ENCODE results near the gene GMDS.

DNA sequence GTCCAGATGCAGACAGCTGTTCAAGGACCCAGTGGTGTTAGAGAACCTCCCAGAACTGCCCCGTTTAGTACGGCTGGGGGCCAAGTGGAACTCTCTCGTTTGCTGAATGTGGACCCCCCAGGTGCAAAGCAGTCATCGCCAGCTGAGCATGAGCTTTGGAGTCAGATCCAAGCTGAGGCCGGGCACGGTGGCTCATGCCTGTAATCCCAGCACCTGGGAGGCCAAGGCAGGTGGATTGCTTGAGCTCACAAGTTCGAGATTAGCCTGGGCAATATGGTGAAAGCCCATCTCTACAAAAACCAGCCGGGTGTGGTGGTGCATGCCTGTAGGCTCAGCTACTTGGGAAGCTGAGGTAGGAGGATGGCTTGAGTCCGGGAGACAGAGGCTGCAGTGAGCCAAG is 606.0 kb downstream of the GMDS start:
- TF ChIP-seq, protein P1, sequence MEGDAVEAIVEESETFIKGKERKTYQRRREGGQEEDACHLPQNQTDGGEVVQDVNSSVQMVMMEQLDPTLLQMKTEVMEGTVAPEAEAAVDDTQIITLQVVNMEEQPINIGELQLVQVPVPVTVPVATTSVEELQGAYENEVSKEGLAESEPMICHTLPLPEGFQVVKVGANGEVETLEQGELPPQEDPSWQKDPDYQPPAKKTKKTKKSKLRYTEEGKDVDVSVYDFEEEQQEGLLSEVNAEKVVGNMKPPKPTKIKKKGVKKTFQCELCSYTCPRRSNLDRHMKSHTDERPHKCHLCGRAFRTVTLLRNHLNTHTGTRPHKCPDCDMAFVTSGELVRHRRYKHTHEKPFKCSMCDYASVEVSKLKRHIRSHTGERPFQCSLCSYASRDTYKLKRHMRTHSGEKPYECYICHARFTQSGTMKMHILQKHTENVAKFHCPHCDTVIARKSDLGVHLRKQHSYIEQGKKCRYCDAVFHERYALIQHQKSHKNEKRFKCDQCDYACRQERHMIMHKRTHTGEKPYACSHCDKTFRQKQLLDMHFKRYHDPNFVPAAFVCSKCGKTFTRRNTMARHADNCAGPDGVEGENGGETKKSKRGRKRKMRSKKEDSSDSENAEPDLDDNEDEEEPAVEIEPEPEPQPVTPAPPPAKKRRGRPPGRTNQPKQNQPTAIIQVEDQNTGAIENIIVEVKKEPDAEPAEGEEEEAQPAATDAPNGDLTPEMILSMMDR (conservative IDR thresholded peaks at IDR 0.05; ENCODE audit: low read length), result no peak
- no peak for TF ChIP-seq EZH2phosphoT487 (IDR thresholded peaks at IDR 0.05; ENCODE audit: borderline replicate concordance)

Data from Loucy (cell line).